GM19395 (cell line): ENCODE results near the gene PIGR.

Experiments
- ATAC-seq: cut with Tn5 transposase; IDR thresholded peaks from one replicate; pipeline ENCODE4 v1.9.1; 2021; ENCODE audit warnings: mild to moderate bottlenecking, moderate library complexity; ENCODE audit not compliant: unreplicated experiment

Gene PIGR

DNA sequence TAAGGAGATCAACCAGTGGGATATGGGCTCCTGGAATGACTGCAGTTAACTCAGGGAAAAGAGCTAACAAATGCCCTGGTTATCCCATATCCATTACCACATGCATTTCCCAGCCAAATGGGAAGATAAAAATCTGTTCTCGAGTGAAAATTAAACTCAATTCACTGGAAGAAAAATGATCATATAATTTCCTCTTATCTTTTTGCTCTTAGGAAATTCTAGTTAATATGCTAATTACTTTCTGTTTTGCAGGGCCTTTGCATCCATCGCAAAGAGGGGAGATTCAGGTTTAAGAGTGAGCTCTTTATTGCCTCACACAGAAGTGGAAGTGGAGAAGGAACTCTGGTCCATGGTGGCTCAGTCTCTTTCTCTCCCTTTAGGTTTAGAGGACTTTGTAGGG, 52.9 kb downstream of the PIGR start:
- no peak for ATAC-seq

DNA sequence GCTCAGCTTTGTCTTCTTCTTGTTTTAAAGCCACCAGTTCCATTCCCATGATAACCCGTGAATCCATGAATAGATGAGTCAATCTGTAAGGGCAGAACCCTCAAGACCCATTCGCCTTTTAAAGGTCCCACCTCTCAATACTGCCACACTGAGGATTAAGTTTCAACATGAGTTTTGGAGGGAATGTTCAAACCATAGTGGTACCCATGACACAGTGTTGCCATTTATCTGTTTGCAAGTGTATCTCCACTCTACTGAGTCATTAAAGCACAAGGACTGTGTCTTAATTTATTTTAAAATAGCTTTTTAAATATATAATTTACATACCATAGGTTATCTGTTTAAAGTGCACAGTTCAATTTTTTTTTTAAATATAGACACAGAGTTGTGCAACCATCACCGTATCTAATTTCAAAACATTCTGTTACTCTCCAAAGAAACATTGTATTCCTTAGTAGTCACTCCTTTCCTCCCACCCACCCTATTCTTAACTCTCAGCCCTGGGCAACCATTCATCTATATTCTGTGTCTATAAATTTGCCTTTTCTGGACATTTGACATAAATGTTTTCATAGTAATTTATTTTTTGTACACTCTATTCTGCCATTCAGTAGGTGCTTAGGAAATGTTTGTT, 53.8 kb downstream of the PIGR start:
- ATAC-seq = no peak

DNA sequence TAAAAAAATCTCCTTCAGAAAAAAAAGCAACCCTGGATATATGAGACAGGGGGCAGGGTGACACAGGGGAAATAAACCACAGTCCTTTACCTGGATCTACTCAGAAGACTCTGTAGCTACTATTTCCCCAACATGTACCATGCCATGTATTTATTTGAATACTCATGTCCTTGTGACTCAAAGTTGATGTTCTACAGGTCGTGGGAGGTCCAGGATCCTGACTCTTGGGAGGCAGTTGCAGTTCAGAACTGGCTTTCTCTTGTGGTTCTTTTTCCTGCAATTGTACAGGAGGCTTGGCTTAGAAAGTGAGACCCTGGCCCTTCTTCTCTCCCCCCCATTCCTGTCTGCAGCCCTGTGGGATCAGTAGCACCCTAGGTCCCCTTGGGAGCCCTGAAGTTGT, 54.9 kb downstream of the PIGR start:
- ATAC-seq = no peak

DNA sequence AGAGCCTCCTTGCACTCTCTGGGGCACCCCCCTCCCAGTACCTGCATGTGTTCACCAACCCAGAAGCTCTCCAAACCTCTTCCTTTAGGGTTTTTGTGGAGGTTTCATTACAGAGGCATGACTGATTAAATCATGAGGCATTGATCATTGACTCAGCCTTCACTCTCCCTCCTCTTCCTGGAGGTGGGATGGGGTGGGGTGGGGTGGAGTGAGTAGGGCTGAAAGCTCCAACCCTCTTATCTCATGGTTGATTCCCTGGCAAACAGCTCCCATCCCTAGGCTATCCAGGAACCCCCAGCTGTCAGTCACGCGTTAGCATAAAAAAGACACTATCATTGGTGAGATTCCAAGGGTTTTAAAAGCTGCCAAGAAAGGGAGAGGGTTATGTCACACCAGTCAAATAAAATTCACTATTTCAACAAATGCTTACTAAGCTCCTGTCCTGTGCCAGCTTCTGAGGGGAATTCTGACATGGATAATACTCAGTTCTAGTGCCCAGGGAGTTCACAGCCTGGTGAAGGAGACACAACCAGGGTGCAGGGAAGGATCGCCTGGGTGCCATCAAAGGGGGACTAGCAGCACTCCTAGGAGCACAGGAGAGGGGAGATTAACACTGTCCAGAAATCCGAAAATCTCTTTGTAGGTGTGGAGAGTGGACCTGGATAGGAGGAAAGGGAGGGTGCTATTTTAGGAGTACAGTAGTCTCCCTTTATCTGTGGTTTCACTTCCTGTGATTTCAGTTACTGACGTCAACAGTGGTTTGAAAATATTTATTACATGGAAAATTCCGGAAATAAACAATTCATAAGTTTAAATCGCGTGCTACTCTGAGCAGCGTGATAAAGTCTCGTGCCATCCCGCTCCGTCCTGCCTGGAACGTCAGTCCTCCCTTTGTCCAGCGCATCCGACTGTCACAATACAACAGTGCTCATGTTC, 55.9 kb downstream of the PIGR start:
- no peak for ATAC-seq

DNA sequence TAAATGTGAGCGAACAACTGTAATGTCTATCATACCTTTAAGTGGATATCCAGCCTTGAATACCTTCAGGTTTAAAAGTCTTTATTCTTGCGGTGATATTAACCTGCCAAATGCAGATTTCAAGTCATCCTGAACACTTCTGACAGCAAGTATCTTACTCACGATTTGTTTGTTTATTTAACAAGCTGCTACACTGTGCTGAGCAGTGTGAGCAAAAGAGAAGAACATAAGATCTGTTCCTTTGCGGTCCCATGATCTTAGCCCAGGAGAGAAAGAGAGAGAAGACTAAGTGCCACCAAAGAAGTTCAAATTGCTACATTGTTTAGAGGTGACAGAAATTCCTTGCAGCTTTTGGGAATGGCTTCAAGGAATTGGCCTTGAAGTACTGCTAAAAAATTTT, 58.6 kb downstream of the PIGR start:
- ATAC-seq = no peak

DNA sequence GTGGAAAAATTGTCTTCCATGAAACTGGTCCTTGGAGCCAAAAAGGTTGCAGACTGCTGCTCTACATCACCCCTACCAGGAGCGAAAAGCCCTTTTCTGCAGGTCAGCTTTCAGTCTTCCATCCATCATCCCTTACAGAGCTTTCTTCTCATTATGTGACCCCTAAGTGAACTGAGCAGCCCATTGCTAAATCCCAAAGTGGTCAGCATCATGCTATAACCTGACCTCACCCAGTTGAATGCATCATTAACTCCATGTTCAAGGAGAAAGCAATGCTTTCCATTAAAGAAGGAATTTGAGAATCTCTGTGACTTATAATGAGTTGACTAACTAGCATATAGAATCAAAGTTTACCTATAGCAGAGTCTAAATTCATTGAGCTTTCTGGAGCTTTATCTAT, 59.4 kb downstream of the PIGR start:
- ATAC-seq = no peak

DNA sequence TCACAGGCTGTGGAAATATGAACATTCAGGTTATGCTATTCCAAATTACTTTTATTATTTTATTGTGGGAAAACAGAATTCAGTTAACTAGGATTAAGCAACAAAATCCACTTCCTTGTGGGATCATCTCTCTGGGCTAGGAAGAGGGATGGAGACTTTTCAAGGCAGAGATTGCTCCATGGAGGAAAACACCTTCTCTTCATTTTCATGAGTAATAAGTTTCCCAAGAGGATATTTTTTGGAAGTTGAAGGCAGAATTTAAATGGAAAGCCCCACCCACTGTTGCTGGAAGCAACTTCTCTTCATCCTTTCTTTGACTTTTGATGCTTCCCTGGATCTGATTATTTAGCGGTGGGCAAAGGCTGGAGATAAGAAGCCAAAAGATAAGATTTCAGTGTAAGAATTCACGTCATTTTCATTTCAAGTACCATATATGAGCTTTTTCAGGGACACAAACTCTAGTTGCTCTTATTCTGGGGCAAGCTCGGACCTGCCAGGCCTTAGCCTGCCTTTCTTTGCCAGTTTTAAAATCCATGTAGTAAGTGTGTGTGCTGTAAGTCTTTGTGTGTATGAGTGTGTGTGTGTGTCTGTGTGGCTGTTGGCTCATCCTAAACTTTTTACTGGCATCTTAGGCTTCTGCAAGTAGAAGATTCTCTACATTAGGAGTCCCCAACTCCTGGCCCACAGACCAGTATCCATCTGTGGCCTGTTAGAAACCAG, 60.8 kb downstream of the PIGR start:
- ATAC-seq = no peak

DNA sequence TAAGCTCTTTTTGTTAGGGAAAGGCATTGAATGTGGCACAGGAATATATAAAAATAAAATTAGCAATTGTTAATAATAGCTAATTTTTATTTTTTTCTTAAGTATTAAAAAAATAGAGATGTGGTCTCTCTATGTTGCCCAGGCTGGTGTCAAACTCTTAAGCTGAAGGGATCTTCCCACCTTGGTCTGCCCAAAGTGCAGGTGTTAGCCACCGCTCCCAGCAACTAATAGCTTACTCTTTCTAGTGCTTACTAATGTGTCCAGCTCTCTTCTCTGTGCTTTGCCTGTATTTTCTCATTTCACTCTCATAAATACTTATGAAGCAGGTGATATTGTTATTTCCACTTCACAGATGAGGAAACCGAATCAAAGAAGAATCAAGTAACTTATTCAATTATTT, 62.4 kb downstream of the PIGR start:
- ATAC-seq = no peak

DNA sequence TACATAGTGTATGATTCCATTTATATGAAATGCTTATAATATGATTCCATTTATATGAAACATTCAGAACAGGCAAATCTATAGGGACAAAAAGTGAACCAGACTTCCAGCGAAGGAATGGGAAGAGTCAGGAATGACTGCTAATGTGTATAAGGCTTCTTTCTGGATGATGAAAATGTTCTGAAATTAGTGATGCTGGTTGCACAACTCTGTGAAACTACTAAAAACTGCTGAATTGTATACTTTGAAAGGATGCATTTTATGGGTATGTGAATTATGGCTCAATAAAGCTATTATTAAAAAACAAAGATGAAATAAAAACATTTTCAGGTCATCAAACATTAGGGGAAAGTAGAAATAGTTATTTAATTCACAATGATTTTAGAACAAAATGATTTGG, 63.1 kb downstream of the PIGR start:
- no peak for ATAC-seq

DNA sequence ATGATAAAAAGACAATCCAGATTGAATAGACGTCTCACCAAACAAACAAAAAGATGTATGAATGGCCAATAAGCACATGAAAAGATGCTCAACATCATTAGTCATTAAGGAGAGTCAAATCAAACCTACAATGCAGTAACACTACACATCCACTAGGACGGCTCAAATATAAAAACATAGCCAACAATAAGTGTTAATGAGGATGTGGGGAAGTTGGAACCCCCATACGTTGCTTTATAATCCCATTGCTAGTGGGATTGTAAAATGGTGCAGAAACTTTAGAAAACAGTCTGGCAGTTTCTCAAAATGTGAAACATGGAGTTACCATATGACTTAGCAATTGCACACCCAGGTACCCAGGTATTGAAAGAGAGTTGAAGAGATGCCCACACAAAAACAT, 63.7 kb downstream of the PIGR start:
- no peak for ATAC-seq

DNA sequence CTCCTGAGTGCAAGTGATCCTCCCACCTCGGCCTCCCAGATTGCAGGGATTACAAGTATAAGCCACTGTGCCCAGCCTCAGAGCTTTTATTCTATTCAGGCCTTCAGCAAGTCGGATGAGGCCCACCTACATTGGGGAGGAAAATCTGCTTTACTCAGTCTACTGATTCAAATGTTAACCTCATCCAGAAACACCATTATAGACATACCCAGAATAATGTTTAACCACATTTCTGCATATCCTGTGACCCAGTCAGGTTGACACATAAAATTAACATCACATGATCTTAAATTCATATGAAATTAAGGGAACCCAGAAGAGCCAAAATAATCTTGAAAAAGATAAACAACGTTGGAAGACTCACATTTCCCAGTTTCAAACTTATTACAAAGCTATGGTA, 66.0 kb downstream of the PIGR start:
- no peak for ATAC-seq
